Caco-2 (cell line): ENCODE results near the gene IQSEC1. TPM values are rescaled to one million over a fixed set of nuclear protein-coding genes. Genes with fewer than 3 reads are reported as not detected.

Source experiments
- BruUV-seq: library from RNA; stranded (reverse); fragments of 400-500 nt; replicated peaks from 2 replicates; lab custom pipeline; 2021; lab: Mats Ljungman, UMichigan
- CTCF ChIA-PET: fragments of 300-600 bp; sonication (Branson Sonifier 250); formaldehyde crosslinking; loops from one replicate; lab custom pipeline; 2022; ENCODE audit warnings: antibody characterized with exemption; lab: Charles Lee
- POLR2A ChIA-PET: fragments of 300-600 bp; sonication (Branson Sonifier 250); formaldehyde crosslinking; loops from one replicate; lab custom pipeline; 2022; ENCODE audit warnings: antibody characterized with exemption; lab: Charles Lee
- DNase-seq, 2 experiments: peaks; one replicate each; pipeline versions ENCODE4 v3.0.0 to v3.0.0-alpha.2; 2020 to 2022
- H3K27me3 ChIP-seq: replicated peaks from 2 replicates; pipeline ENCODE4 v1.6.0; 2011; ENCODE audit warnings: low read length; ENCODE audit not compliant: control insufficient read depth, insufficient read depth
- H3K36me3 ChIP-seq: 2 replicates; pipeline ENCODE4 v1.5.1; 2011; ENCODE audit warnings: low read length; ENCODE audit not compliant: control insufficient read depth, insufficient read depth
- H3K4me1 ChIP-seq: fragments of 250-450 bp; sonication (Bioruptor Pico); 2 replicates; pipeline ENCODE4 v1.5.1; 2020; ENCODE audit warnings: mild to moderate bottlenecking
- H3K4me3 ChIP-seq: 2 replicates; pipeline ENCODE4 v1.5.1; 2011; ENCODE audit warnings: low read depth, mild to moderate bottlenecking, control low read depth, low read length
- H3K9me3 ChIP-seq: fragments of 250-450 bp; sonication (Bioruptor Pico); 2 replicates; pipeline ENCODE4 v1.5.1; 2020; ENCODE audit warnings: mild to moderate bottlenecking, moderate library complexity
- H3K27ac Mint-ChIP-seq: one replicate; pipeline ENCODE4 v1.8.0; 2022; ENCODE audit warnings: mixed read lengths; ENCODE audit not compliant: unreplicated experiment
- H3K27me3 Mint-ChIP-seq: one replicate; pipeline ENCODE4 v1.8.0; 2022; ENCODE audit warnings: mixed read lengths; ENCODE audit not compliant: insufficient read depth, unreplicated experiment
- H3K36me3 Mint-ChIP-seq: one replicate; pipeline ENCODE4 v1.8.0; 2022; ENCODE audit warnings: mild to moderate bottlenecking, mixed read lengths; ENCODE audit not compliant: insufficient read depth, unreplicated experiment
- H3K4me1 Mint-ChIP-seq: one replicate; pipeline ENCODE4 v1.8.0; 2022; ENCODE audit warnings: low read depth, mixed read lengths; ENCODE audit not compliant: unreplicated experiment
- H3K4me3 Mint-ChIP-seq: one replicate; pipeline ENCODE4 v1.8.0; 2022; ENCODE audit warnings: mild to moderate bottlenecking, moderate library complexity, mixed read lengths; ENCODE audit not compliant: unreplicated experiment
- H3K9me3 Mint-ChIP-seq: one replicate; pipeline ENCODE4 v1.8.0; 2022; ENCODE audit warnings: mixed read lengths; ENCODE audit not compliant: unreplicated experiment
- intact Hi-C: fragments of 100-400 bp; cut with micrococcal nuclease; formaldehyde crosslinking; loops from one replicate; pipeline ENCODE4 v1.10.0; 2022; ENCODE audit not compliant: unreplicated experiment
- total RNA-seq: library from RNA; stranded (reverse); gene quantifications from 2 replicates; pipeline ENCODE4 v1.2.3, GENCODE V29; 2022
- TF ChIP-seq, protein P1 (sequence below), 2 experiments: fragments of 200-600 bp in 1 of 2; IDR thresholded peaks; 1 replicate in 1 of 2; 2 replicates in 1 of 2; pipeline versions ENCODE4 v1.5.1 to v1.8.0; 2011 to 2022; ENCODE audit warnings: antibody characterized with exemption in 1 of 2, control low read depth in 1 of 2, inconsistent platforms in 1 of 2, low read depth in 1 of 2, low read length in 1 of 2, mild to moderate bottlenecking in 1 of 2, moderate library complexity in 1 of 2; ENCODE audit not compliant: insufficient read depth in 1 of 2, severe bottlenecking in 1 of 2, unreplicated experiment in 1 of 2

IQSEC1 gene
- total RNA-seq, 1 experiment from 2014 or later: 40.0 TPM

DNA sequence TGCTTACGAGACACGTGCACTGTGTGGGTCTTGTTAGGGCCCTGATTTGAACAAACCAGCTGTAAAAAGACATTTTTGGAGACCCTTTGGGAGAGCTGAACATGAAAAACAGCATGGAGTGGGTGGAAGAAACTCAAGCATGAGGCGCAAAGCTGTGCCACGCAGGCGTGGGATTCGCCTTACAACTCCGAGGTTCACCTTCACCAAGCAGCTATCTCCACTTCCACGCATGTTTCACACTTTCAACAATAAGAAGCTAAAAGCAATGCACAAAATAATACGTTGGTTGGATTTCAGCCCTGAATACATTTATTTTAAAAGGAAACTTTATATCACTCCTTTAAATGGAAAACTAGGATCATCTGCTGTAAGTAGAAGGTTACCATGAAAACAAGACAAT lies 42.5 kb downstream of the IQSEC1 start:
- peaks cover 8% of the 10 kb centered on the region for H3K27me3 Mint-ChIP-seq
- DNase-seq: no peak
- intact Hi-C loops: no loop called here
- TF ChIP-seq, protein P1, sequence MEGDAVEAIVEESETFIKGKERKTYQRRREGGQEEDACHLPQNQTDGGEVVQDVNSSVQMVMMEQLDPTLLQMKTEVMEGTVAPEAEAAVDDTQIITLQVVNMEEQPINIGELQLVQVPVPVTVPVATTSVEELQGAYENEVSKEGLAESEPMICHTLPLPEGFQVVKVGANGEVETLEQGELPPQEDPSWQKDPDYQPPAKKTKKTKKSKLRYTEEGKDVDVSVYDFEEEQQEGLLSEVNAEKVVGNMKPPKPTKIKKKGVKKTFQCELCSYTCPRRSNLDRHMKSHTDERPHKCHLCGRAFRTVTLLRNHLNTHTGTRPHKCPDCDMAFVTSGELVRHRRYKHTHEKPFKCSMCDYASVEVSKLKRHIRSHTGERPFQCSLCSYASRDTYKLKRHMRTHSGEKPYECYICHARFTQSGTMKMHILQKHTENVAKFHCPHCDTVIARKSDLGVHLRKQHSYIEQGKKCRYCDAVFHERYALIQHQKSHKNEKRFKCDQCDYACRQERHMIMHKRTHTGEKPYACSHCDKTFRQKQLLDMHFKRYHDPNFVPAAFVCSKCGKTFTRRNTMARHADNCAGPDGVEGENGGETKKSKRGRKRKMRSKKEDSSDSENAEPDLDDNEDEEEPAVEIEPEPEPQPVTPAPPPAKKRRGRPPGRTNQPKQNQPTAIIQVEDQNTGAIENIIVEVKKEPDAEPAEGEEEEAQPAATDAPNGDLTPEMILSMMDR (IDR thresholded peaks at IDR 0.05; ENCODE audit: insufficient read depth in 1 of 2, low read depth in 1 of 2, low read length in 1 of 2, severe bottlenecking in 1 of 2, unreplicated experiment in 1 of 2): no peak
- no peaks in the 10 kb centered on the region for H3K9me3 Mint-ChIP-seq
- BruUV-seq: no TSS peak
- Histone ChIP-seq H3K4me3 (no peak overlapping the region), H3K4me1 (no peaks in the 10 kb centered on the region), H3K9me3 (no peaks in the 10 kb centered on the region), H3K27me3 (no peaks in the 10 kb centered on the region), H3K36me3 (no peaks in the 10 kb centered on the region)
- H3K4me1 Mint-ChIP-seq: no peaks in the 10 kb centered on the region
- no peaks in the 10 kb centered on the region for H3K36me3 Mint-ChIP-seq
- CTCF ChIA-PET: no interaction called here
- no peak overlapping the region for H3K4me3 Mint-ChIP-seq
- POLR2A ChIA-PET: no interaction called here
- no peak overlapping the region for H3K27ac Mint-ChIP-seq

DNA sequence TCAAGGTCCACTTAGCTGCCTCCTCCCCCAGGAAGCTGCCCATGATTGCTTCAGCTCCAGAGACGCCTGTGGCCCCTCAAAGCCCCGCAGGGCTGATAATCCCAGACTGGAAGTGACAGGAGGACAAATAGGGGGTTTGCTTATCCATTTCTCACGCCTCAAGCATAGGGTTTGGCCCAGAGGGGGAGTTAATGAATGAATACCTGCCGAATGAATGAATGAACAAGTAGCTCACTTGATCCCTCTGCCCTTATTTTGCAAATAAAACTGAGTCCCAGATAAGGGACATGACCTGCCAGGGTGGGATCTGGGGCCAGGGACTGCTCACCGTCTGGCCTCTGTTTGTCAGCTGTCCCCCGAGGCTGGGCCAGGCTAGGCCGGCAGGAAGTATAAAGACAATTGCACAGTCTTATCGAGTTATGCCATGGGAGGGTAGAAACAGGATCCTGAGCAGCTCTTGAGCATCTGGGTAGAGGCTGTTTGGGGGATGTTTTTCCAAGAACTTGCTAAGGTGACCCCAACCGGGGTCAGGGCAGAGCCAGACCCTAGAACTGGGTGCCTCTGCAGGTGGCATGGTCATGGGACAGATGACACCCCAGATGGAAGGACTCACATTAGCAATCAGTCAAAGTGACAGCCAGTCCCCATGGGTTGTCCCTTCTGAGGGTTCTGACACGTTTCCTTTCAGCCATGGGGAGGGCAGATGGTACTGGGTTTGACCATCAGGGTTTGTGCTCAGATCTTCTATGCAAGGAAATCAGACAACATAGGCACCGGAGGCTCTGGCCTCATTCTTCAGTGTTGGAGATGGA lies 45.0 kb downstream of the IQSEC1 start:
- H3K4me1 Mint-ChIP-seq: no peaks in the 10 kb centered on the region
- no peaks in the 10 kb centered on the region; the same call in 1 of the 2 replicates for H3K27me3 ChIP-seq
- no peak overlapping the region for H3K4me3 Mint-ChIP-seq
- POLR2A ChIA-PET: no interaction called here
- TF ChIP-seq, protein P1 (IDR thresholded peaks at IDR 0.05; ENCODE audit: insufficient read depth in 1 of 2, low read depth in 1 of 2, low read length in 1 of 2, severe bottlenecking in 1 of 2, unreplicated experiment in 1 of 2): no peak
- CTCF ChIA-PET: no interaction called here
- H3K9me3 ChIP-seq: no peaks in the 10 kb centered on the region
- H3K9me3 Mint-ChIP-seq: no peaks in the 10 kb centered on the region
- H3K4me1 ChIP-seq: no peaks in the 10 kb centered on the region
- BruUV-seq: no TSS peak
- DNase-seq: no peak
- H3K36me3 Mint-ChIP-seq: no peaks in the 10 kb centered on the region
- no peak overlapping the region for H3K27ac Mint-ChIP-seq
- H3K36me3 ChIP-seq: no peaks in the 10 kb centered on the region
- intact Hi-C loops: no loop called here
- H3K27me3 Mint-ChIP-seq: peaks cover 9% of the 10 kb centered on the region
- H3K4me3 ChIP-seq: no peak overlapping the region

DNA sequence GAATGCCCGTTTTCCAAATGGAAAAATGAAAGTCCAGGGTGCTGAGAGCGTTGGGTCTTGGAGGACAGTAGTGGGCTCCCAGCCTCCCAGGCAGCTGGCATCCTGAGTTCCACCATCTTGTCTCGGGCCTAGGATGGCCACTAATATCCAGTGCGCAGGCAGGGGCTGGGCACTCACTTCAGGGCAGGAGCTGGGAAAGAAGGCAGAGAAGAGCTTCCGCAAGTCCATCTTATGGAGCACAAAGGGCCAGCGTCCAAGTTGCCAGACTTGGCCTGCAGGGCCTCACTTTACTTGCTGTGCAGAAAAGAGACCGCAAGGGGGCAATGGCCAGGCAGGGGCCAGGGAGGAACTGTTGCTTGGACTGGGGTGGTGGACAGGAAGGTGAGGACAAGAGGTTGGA lies 46.1 kb downstream of the IQSEC1 start:
- no peaks in the 10 kb centered on the region for H3K36me3 ChIP-seq
- no peaks in the 10 kb centered on the region for H3K4me1 ChIP-seq
- intact Hi-C loops: no loop called here
- ChIA-PET CTCF (no interaction called here), POLR2A (no interaction called here)
- H3K9me3 Mint-ChIP-seq: no peaks in the 10 kb centered on the region
- no peaks in the 10 kb centered on the region; the same call in 1 of the 2 replicates for H3K27me3 ChIP-seq
- no peak for DNase-seq
- H3K4me1 Mint-ChIP-seq: no peaks in the 10 kb centered on the region
- H3K27ac Mint-ChIP-seq: no peak overlapping the region
- H3K27me3 Mint-ChIP-seq: peaks cover 9% of the 10 kb centered on the region
- BruUV-seq: no TSS peak
- no peaks in the 10 kb centered on the region for H3K9me3 ChIP-seq
- TF ChIP-seq, protein P1 (IDR thresholded peaks at IDR 0.05; ENCODE audit: insufficient read depth in 1 of 2, low read depth in 1 of 2, low read length in 1 of 2, severe bottlenecking in 1 of 2, unreplicated experiment in 1 of 2): peak in 1 of 2 experiments; percentile 20
- H3K4me3 ChIP-seq: no peak overlapping the region
- no peak overlapping the region for H3K4me3 Mint-ChIP-seq
- no peaks in the 10 kb centered on the region for H3K36me3 Mint-ChIP-seq
